Measurements from ENCODE around the gene DAND5. TPM values are rescaled to one million over a fixed set of nuclear protein-coding genes. Genes with fewer than 3 reads are reported as not detected.

The DAND5 gene
- total and polyA plus RNA-seq, 9 of the 15 experiments (the other 6 are each of a cell fraction or from before 2014, with no cell fraction given) = 0.22 to 0.83 (median 0.60) TPM

DNA sequence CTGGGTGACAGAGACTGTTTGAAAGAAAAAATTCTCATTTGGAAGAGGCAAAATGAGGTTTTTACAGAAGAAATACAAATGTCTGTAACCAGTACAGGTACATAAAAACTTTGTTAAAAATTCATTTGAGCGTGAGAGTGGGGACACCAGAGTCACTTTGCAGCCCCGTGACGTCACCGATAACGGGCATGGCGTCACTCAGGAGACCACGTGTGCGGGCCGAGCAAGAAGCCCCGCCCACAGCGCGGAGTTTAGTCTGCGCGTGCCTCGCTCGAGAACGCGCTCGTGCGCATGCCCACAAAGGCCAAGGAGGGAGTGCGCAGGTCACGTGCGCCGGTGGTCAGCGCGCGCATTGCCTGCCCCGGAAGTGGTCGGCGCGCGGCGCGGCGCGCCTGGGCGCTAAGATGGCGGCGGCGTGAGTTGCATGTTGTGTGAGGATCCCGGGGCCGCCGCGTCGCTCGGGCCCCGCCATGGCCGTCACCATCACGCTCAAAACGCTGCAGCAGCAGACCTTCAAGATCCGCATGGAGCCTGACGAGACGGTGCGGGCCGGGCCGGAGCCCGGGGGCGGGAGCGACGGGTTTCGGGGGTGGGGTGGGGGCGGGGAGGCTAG, 23.8 kb upstream of the DAND5 start, which contains the start of gene RAD23A (continued):
- peak; percentile 86 for TF ChIP-seq E2F1 (CRISPR knock-in tag; IDR thresholded peaks at IDR 0.05)
- no peak for TF ChIP-seq KLF16 (IDR thresholded peaks at IDR 0.05)
- TF ChIP-seq BMI1 (IDR thresholded peaks at IDR 0.05; ENCODE audit: low read length) = no peak
- no peak for TF ChIP-seq SAFB2 (IDR thresholded peaks at IDR 0.05; ENCODE audit: borderline replicate concordance, low read depth, low read length, severe bottlenecking)
- TF ChIP-seq ZKSCAN8 (CRISPR knock-in tag; IDR thresholded peaks at IDR 0.05) = no peak
- TF ChIP-seq ZBTB7A (IDR thresholded peaks at IDR 0.05; ENCODE audit: borderline replicate concordance, control insufficient read depth, low read depth, low read length) = no peak
- TF ChIP-seq, protein P1, sequence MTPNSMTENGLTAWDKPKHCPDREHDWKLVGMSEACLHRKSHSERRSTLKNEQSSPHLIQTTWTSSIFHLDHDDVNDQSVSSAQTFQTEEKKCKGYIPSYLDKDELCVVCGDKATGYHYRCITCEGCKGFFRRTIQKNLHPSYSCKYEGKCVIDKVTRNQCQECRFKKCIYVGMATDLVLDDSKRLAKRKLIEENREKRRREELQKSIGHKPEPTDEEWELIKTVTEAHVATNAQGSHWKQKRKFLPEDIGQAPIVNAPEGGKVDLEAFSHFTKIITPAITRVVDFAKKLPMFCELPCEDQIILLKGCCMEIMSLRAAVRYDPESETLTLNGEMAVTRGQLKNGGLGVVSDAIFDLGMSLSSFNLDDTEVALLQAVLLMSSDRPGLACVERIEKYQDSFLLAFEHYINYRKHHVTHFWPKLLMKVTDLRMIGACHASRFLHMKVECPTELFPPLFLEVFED (CRISPR knock-in tag; conservative IDR thresholded peaks at IDR 0.05) = peak; percentile 91
- no peak for TF ChIP-seq MTF1 (CRISPR knock-in tag; IDR thresholded peaks at IDR 0.05; ENCODE audit: borderline replicate concordance)
- no peak for TF ChIP-seq NCOA2 (IDR thresholded peaks at IDR 0.05; ENCODE audit: partially characterized antibody in 2 of 2)
- peak; percentile 100 for TF ChIP-seq CREM (IDR thresholded peaks at IDR 0.05; ENCODE audit: low read depth)
- TF ChIP-seq SREBF1 (IDR thresholded peaks at IDR 0.05; ENCODE audit: borderline replicate concordance, low read depth, low read length) = no peak
- TF ChIP-seq, protein P2, sequence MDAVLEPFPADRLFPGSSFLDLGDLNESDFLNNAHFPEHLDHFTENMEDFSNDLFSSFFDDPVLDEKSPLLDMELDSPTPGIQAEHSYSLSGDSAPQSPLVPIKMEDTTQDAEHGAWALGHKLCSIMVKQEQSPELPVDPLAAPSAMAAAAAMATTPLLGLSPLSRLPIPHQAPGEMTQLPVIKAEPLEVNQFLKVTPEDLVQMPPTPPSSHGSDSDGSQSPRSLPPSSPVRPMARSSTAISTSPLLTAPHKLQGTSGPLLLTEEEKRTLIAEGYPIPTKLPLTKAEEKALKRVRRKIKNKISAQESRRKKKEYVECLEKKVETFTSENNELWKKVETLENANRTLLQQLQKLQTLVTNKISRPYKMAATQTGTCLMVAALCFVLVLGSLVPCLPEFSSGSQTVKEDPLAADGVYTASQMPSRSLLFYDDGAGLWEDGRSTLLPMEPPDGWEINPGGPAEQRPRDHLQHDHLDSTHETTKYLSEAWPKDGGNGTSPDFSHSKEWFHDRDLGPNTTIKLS (IDR thresholded peaks at IDR 0.05; ENCODE audit: borderline replicate concordance, low read depth) = peak; percentile 35; the same call in 1 of the 2 replicates
- TF ChIP-seq CHD1 (IDR thresholded peaks at IDR 0.05; ENCODE audit: low read length) = no peak
- no peak for TF ChIP-seq PURB (CRISPR knock-in tag; IDR thresholded peaks at IDR 0.05; ENCODE audit: low read depth)
- no peak for TF ChIP-seq MYBL2 (IDR thresholded peaks at IDR 0.05; ENCODE audit: low read depth)
- TF ChIP-seq MYBL2 (CRISPR knock-in tag; IDR thresholded peaks at IDR 0.05; ENCODE audit: borderline replicate concordance) = no peak
- TF ChIP-seq TCF7 (IDR thresholded peaks at IDR 0.05; ENCODE audit: borderline replicate concordance) = no peak
- peak; percentile 92 for TF ChIP-seq ESRRA (IDR thresholded peaks at IDR 0.05; ENCODE audit: borderline replicate concordance, low read depth)
- peak; percentile 86 for TF ChIP-seq SUPT5H (IDR thresholded peaks at IDR 0.05)
- TF ChIP-seq HDAC3 (IDR thresholded peaks at IDR 0.05; ENCODE audit: borderline replicate concordance, partially characterized antibody) = no peak
- TF ChIP-seq ZBTB34 (CRISPR knock-in tag; IDR thresholded peaks at IDR 0.05) = no peak
- no peak; the same call in 1 of the 2 replicates for TF ChIP-seq KAT7 (CRISPR knock-in tag; IDR thresholded peaks at IDR 0.05; ENCODE audit: borderline replicate concordance)
- TF ChIP-seq POLR3A (IDR thresholded peaks at IDR 0.05; ENCODE audit: borderline replicate concordance, extremely low read depth, insufficient read depth, insufficient read length) = no peak
- TF ChIP-seq SP2 (IDR thresholded peaks at IDR 0.05; ENCODE audit: extremely low read depth, low read depth, low read length, poor library complexity, severe bottlenecking) = no peak

Data from K562 (cell line).